NCI-H1417 (cell line): ENCODE data around the gene TSPAN3.

Experiments
- DNase-seq, 3 experiments: peaks; one replicate each; lab custom pipeline; 2025; lab: John Stamatoyannopoulos, UW

The TSPAN3 gene

DNA sequence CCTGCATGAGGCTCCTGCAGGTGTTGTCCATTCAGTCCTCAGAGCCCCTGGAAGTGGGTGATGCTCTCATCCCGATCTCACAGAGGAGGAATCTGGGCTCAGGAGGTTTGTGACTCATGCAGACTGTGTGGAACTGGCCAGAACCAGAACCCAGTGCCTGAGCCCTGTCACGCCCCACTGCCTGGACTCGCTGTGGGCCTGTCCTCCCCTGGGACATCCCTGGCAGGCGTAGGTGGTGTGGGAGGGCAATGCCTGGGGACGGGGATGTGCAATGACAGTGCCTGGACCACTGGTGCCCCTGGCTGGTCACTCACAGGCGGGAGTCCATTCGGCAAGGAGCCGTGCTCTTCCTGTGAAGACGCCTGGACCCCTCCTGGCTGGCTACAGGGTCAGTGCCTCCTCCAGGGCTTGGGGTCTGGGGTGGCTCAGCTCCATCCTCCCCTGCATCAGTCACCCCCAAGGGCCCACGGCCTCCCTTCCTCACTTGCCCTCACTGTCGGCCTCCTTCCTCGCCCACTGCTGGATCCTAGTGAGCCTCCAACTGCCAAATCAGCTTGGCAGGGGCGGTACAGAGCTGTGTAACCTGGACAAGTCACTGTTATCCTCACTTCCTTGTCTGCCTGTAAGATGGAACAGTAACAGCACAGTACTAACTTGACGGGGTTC is 61.1 kb downstream of the TSPAN3 start:
- no peak for DNase-seq

DNA sequence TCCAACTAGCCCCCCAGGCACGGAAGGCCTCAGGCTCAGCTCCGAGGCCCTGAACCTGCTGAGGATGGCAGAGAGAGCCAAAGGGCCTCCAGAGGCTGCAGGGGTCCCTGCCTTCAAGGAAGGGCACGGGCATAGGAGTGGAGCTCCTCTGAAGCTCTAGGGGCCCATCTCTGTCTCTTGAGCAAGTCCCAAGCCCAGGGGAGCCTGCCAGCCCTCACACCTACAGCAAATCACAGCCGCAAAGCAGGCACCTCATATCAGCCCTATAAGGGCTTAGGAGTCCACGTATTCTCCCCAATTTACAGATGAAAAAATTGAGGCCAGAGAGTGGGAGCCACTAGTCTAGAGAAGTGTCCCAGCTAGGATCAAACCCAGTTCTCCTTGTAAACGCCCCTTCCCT is 61.7 kb downstream of the TSPAN3 start:
- no peak for DNase-seq

GRCh38 chr15:77004189-77004588 is 66.7 kb downstream of the TSPAN3 start:
- no peak for DNase-seq

GRCh38 chr15:77002954-77003912 is 67.7 kb downstream of the TSPAN3 start:
- DNase-seq, result no peak

- DNase-seq, result no peak
Observed at GRCh38 chr15:77002436-77002835, 68.5 kb downstream of the TSPAN3 start.

DNA sequence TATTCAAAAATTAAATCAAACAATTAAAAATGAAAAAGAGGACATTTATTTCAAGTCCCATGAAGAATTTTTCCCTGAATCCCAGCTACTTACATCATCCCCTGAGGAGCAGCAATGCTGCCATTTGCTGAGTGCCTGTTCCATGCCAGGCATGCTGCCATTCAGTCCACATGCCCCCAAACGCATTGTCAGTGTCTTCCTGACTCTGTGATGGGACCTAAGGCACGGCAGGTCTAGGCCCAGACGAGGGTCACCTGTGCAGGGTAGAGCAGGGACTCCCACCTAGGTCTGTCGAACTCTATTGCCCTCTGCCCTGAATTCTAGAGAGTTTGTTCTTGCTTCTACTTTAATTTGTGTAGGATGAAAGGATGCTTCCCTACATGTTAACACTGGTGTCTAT is 68.9 kb downstream of the TSPAN3 start:
- no peak for DNase-seq

DNA sequence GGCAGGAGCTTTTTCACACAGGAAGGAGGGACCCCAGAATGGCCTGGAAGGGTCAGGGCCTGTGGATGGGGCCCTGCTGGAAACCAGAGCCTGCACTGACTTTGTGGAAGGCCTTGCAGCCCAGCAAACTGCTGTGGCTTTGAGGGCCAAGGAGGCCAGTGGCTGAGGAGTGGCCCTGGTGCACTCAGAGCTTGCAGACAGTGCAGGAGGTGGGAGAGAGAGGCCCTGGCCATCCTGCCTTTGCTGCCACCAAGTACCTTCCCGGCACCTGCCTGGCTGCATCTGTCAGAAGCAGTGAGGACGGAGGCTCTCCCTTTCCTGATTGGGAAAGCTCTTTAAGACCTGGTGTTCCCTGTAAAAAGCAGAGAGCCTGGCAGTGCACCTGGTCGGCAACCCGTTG is 69.6 kb downstream of the TSPAN3 start:
- DNase-seq, result peak in 2 of 3 experiments; percentile 60 to 85

GRCh38 chr15:76999996-77000395 is 70.9 kb downstream of the TSPAN3 start:
- DNase-seq, result no peak

GRCh38 chr15:76998663-76999285 is 72.1 kb downstream of the TSPAN3 start:
- peak in 1 of 3 experiments; percentile 19 for DNase-seq

- no peak for DNase-seq
Observed at GRCh38 chr15:76996526-76997401, 74.1 kb downstream of the TSPAN3 start.

- no peak for DNase-seq
Observed at GRCh38 chr15:76996076-76996525, 74.8 kb downstream of the TSPAN3 start.

DNA sequence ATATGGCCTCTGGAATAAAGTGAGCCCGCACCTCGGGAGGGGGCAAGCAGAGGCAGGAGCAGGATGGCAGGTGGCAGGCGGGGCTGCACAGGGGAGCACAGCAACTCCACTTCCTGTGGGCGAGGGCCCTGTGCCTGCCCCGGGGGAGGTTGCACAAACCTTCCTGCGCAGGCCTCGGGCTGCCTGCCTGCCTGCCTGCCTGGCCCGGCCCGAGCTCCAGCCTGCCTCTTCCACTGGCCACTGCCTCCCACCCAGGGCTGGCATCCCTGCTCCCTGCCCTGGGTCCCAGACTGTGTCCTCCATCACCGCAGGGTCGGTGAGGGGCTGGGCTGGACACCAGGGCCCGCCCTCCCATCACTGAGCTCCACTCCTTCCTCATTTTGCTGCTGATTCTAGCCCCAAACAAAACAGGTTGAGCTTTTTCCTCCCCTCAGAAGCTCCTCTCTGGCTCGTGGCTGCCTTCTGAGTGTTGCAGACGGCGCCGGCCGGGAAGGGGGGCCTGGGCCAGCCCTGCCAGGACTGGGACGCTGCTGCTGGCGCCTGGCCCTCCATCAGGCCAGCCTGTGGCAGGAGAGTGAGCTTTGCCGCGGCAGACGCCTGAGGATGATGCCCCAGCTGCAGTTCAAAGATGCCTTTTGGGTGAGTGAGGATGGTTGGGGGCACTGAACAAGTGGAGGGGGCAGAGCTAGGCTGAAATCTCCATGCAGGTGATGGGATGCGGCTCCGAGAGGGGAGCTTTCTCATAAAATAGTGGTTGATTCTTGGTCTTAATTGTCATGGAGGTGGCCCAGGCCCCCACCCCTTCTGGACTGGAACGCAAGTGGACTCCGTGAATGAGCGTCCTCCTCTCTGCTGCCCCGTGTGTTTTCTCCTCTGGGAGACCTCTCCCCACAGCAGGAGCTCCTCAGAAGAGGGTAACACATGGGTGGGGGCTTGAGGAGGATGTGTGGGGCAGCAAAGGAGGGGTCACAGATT is 75.7 kb downstream of the TSPAN3 start, which contains the start of gene PSTPIP1:
PSTPIP1 (plus strand) TSS at position 156 of the 975 bp plus-strand sequence; CDS start at position 604, 448 bp downstream.
- peak in 2 of 3 experiments; percentile 16 to 26 for DNase-seq

GRCh38 chr15:76994496-76994895 is 76.4 kb downstream of the TSPAN3 start:
- no peak for DNase-seq

GRCh38 chr15:76994001-76994400 is 76.9 kb downstream of the TSPAN3 start:
- DNase-seq, result no peak

GRCh38 chr15:76993114-76993725 is 77.7 kb downstream of the TSPAN3 start:
- no peak for DNase-seq

DNA sequence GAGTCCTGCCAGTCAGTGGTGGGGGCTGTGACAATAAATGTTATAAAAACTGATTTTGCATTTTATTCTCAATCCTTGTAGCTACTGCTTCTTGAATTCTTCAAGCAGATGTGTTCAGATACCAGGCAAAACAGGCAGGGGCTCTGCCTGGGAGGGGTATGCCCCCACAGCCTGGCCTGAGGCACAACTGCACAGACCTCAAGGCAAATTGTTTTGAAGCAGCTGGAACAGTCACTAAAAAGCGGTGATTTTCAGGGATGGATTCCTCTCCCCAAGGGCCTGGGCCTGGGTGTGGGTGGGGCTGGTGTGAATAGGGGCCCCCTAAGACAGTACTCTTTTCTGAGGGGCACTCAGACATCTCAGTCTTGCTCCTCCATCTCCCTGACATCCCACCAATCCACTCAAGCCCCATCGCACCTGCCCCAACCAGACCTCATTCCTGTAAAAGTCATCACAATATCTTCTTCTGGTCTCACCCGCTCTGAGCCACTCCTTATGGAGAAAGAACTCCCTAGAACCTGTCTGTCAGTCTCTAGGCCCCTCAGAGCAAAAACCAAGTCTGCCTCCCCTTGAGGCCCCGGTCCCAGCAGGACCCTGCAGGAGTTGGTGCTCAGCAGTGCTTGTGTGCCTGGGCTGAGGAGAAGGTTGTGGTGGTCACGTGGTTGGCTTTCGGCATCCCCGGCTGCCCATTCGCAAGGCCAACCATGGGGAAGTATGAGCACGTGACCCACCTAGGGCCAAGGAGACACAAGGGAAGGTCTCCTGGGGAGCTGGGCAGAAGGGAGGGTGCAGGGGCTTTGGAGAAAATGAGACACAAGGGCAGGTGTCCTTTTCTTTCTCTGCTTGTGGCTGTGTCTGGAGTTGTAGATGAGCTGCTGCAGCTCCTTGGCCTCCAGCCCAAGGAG is 78.9 kb downstream of the TSPAN3 start:
- DNase-seq, result no peak
